Right lung (tissue), 5 donors: ENCODE measurements around the gene TUBG2. TPM values are rescaled to one million over a fixed set of nuclear protein-coding genes. Genes with fewer than 3 reads are reported as not detected.

Experiments
- DNase-seq, 2 donors: peaks; one replicate each; pipeline ENCODE4 v3.0.0-alpha.2; 2013
- polyA plus RNA-seq, 5 donors: library from polyadenylated mRNA; unstranded; fragments of 120-200 nt; gene quantifications; one replicate each; pipeline versions ENCODE4 v1.2.1 to v1.2.3, GENCODE V29; 2013; ENCODE audit warnings: inconsistent platforms in 1 of 5, low replicate concordance in 1 of 5; ENCODE audit not compliant: insufficient read length in 5 of 5, insufficient read depth in 1 of 5

Gene TUBG2
- polyA plus RNA-seq, 5 donors = 25.6 to 44.0 (median 30.0) TPM

- DNase-seq = no peak
Measured at GRCh38 chr17:42695500-42695899, 36.4 kb downstream of the TUBG2 start.

DNA sequence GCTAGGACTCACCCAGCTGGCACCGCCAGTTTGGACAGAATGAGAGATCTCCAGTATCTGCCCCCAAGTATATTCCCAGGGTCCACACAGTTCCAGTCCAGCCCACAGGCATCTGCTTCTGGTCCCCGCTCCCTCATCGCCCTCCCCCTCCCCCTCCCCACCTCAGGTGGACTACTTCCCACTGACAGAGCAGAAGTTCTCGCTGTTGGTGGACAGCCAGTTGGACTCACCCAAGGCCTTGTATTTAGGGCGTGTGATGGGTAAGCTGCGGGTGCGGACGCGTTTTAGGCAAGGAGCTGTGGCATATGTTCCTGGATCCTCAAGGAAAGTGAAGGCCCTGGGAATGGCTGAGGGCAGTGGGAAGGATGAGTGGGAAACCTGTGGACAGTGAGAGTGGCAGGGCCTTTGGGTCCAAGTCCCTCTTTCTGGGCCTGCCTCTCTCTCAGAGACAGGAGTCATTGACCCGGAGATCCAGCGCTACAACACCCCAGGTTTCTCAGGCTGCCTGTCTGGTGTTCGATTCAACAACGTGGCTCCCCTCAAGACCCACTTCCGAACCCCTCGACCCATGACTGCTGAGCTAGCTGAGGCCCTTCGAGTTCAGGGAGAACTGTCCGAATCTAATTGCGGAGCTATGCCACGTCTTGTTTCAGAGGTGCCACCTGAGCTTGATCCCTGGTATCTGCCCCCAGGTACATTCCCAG is 38.2 kb downstream of the TUBG2 start:
- no peak for DNase-seq

GRCh38 chr17:42698736-42699414 is 39.8 kb downstream of the TUBG2 start:
- no peak for DNase-seq

GRCh38 chr17:42699415-42699740 is 40.3 kb downstream of the TUBG2 start:
- DNase-seq = no peak

- no peak for DNase-seq
Measured at GRCh38 chr17:42700586-42701289, 41.7 kb downstream of the TUBG2 start.

DNA sequence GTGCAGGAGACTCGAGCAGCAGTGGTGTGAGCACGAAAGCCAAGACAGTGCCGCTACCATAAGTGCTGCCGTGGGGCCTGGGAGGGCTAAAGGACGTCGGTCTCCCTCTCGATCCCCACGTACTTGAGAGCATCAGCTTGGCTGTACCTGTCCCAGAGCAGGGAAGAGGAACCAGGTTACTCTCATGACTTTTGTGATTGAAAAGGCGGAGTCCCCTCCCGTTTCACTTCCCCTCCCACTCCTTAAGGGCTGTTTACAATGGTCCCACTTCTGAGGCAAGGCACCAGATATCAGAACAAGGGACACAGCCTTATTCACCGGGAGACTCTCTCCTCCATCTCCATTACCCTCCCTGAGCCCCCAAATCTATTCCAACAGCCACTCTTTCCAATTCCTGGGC is 43.4 kb downstream of the TUBG2 start:
- no peak for DNase-seq

- DNase-seq = no peak
Measured at GRCh38 chr17:42704490-42704836, 45.4 kb downstream of the TUBG2 start.

DNA sequence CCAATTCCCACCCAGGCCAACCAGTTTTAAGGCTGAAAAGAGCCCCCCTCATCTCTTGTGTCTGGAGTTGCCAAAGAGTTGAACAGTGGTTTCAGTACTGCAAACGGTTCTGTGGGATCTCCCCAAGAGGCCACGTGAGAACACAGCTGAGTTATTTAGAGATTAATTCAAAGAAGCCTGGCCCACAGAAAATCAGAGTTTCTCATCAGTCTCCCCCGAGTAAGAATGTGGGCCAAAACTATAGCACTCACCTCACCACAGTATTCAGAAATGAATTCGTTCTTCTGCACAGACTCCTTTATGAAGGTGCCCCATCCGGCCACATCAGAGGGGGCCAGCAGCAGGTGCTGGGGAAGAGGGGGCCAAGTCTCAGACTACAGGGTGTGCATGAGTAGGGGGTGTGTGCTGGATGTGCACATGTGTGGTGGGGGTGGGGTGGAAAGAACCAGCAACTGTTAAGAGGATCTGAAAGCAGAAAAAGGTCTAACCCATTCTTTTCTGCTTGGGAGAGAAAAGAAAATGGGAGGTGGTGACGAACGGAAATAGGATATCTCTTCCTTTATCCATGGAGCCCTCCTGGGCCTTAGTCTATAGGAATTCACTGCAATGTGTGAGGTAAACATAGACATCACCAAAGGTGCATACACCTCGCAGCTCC is 45.9 kb downstream of the TUBG2 start:
- no peak for DNase-seq

GRCh38 chr17:42706732-42707131 is 47.6 kb downstream of the TUBG2 start:
- DNase-seq = no peak

GRCh38 chr17:42708588-42708987 is 49.5 kb downstream of the TUBG2 start:
- DNase-seq = no peak

GRCh38 chr17:42709561-42709960 is 50.5 kb downstream of the TUBG2 start:
- no peak for DNase-seq

Other genes with a start within 250 kb of the TUBG2 start
- 100 to 1,000 TPM; 156 to 234 (median 168) TPM for gene CAVIN1, start 236.0 kb upstream of the TUBG2 start, polyA plus RNA-seq
- 10 to 100 TPM; 45.7 to 59.4 (median 47.6) TPM for gene ATP6V0A1, start 200.4 kb upstream of the TUBG2 start, polyA plus RNA-seq
- gene NAGLU, start 123.0 kb upstream of the TUBG2 start, polyA plus RNA-seq = 10 to 100 TPM in 4 of 5 donors, 1 to 10 TPM in 1; 9.8 to 19.2 (median 14.4) TPM
- gene HSD17B1, start 106.4 kb upstream of the TUBG2 start, polyA plus RNA-seq = 1 to 10 TPM; 3.2 to 5.8 (median 4.5) TPM
- 10 to 100 TPM; 33.5 to 46.9 (median 41.0) TPM for gene COASY, start 97.1 kb upstream of the TUBG2 start, polyA plus RNA-seq
- 10 to 100 TPM; 37.5 to 45.9 (median 39.9) TPM for gene MLX, start 92.2 kb upstream of the TUBG2 start, polyA plus RNA-seq
- 10 to 100 TPM; 17.1 to 24.1 (median 18.2) TPM for gene PSMC3IP, start 81.6 kb upstream of the TUBG2 start, polyA plus RNA-seq
- 10 to 100 TPM; 46.1 to 65.3 (median 56.0) TPM for gene RETREG3, start 49.9 kb upstream of the TUBG2 start, polyA plus RNA-seq
- gene TUBG1, start 49.6 kb upstream of the TUBG2 start, polyA plus RNA-seq = 10 to 100 TPM; 32.2 to 46.9 (median 34.9) TPM
- gene PLEKHH3, start 17.7 kb downstream of the TUBG2 start, polyA plus RNA-seq = 10 to 100 TPM; 23.9 to 58.4 (median 34.9) TPM
- 1 to 10 TPM in 2 of 5 donors, under 1 TPM in 3; 0.87 to 1.8 (median 0.97) TPM for gene CCR10, start 22.6 kb downstream of the TUBG2 start, polyA plus RNA-seq
- 10 to 100 TPM in 2 of 5 donors, 1 to 10 TPM in 3; 7.0 to 13.8 (median 9.5) TPM for gene CNTNAP1, start 23.2 kb downstream of the TUBG2 start, polyA plus RNA-seq
- gene EZH1, start 85.8 kb downstream of the TUBG2 start, polyA plus RNA-seq = 10 to 100 TPM; 27.1 to 51.7 (median 37.1) TPM
- gene RAMP2, start 101.9 kb downstream of the TUBG2 start, polyA plus RNA-seq = 100 to 1,000 TPM; 155 to 221 (median 188) TPM
- gene VPS25, start 114.2 kb downstream of the TUBG2 start, polyA plus RNA-seq = 10 to 100 TPM; 66.5 to 77.3 (median 74.6) TPM
- 1 to 10 TPM in 4 of 5 donors, under 1 TPM in 1; 0.82 to 2.1 (median 1.6) TPM for gene WNK4, start 121.3 kb downstream of the TUBG2 start, polyA plus RNA-seq
- 10 to 100 TPM; 83.6 to 96.6 (median 86.7) TPM for gene COA3, start 139.4 kb downstream of the TUBG2 start, polyA plus RNA-seq
- 1 to 10 TPM; 2.3 to 3.2 (median 2.9) TPM for gene CNTD1, start 139.6 kb downstream of the TUBG2 start, polyA plus RNA-seq
- gene BECN1, start 165.0 kb downstream of the TUBG2 start, polyA plus RNA-seq = 10 to 100 TPM; 53.9 to 79.4 (median 68.0) TPM
- gene PSME3, start 174.1 kb downstream of the TUBG2 start, polyA plus RNA-seq = 10 to 100 TPM; 65.8 to 81.2 (median 74.9) TPM
- 1 to 10 TPM; 1.8 to 3.1 (median 2.6) TPM for gene AOC2, start 185.3 kb downstream of the TUBG2 start, polyA plus RNA-seq
- 100 to 1,000 TPM; 116 to 203 (median 162) TPM for gene AOC3, start 191.9 kb downstream of the TUBG2 start, polyA plus RNA-seq
- gene G6PC1, start 241.5 kb downstream of the TUBG2 start, polyA plus RNA-seq = under 1 TPM in 4 of 5 donors, not detected in 1; 0.04 to 0.12 (median 0.05) TPM